T47D (cell line): ENCODE results near the gene SHROOM4.

ENCODE experiments used
- DNase-seq, 2 experiments: peaks; one replicate each; pipeline versions ENCODE4 v3.0.0 to v3.0.0-alpha.2; 2011 to 2012; ENCODE audit warnings: low read depth in 1 of 2, low spot score in 1 of 2
- JUND ChIP-seq: IDR thresholded peaks from 2 replicates; pipeline ENCODE4 v1.6.1; 2012; ENCODE audit warnings: low read depth
- in situ Hi-C: cut with HindIII; loops from 2 replicates; pipeline ENCODE4 v1.10.0; 2016; ENCODE audit warnings: low sequenced_read_pairs, low pct_unique_long_range_greater_than_20kb

SHROOM4 gene

GRCh38 chrX:50680990-50681389 lies 133.0 kb downstream of the SHROOM4 start:
- in situ Hi-C loops: no loop called here
- peak in 1 of 2 experiments; percentile 53 for DNase-seq
- TF ChIP-seq JUND: no peak

- in situ Hi-C loops: no loop called here
- TF ChIP-seq JUND: no peak
Observed at GRCh38 chrX:50677789-50678188, 136.2 kb downstream of the SHROOM4 start.

GRCh38 chrX:50671661-50672060 lies 142.3 kb downstream of the SHROOM4 start:
- DNase-seq: no peak
- in situ Hi-C loops: no loop called here
- no peak for TF ChIP-seq JUND

More at GRCh38 chrX:50677789-50678188, 136.2 kb downstream of the SHROOM4 start:
- no peak for DNase-seq

GRCh38 chrX:50668860-50669259 lies 145.1 kb downstream of the SHROOM4 start:
- in situ Hi-C loops: no loop called here
- TF ChIP-seq JUND: no peak
- DNase-seq: no peak

DNA sequence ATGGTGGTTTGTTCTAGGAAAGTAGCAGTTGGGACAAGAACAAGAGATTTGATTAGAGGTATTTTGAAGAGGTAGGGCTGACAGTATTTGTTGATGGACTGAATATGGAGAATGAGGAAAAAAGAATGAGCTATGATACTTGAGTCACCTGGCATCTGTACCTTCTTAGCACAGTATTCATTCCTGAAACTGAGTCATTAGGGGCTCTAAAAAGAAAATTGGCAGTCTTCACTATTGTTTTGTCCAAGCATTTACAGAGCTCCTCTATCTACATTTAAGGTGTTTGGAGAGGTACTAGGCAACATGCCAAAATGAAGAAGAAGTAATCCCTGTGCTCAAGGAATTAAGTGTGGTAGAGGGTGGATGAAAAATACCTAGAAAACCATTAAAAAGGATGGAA lies 165.8 kb downstream of the SHROOM4 start:
- no peak for TF ChIP-seq JUND

DNA sequence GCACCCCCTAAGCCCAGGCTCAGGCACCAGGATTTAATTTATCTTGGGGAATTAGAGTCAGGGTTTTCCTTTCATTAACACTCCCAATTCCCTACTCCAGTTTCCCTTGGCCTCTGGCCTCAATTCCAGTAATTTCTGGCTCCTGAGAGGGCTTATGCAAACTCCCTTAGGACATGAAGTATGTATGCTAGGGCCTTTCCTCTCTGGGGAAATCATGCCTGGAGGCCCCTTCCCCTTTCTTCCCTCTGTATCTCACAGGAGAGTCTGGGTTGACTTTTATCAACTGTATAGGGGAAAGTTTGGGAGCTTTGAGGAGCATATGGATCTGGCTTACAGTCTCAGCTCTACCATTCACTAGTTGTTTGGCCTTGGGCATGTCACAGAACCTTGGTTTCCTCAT lies 169.5 kb downstream of the SHROOM4 start:
- in situ Hi-C loops: no loop called here
- no peak for TF ChIP-seq JUND
- no peak for DNase-seq

More for the DNA sequence above, 165.8 kb downstream of the SHROOM4 start:
- no peak for DNase-seq
- in situ Hi-C loops: no loop called here

GRCh38 chrX:50643525-50644137 lies 170.4 kb downstream of the SHROOM4 start:
- no peak for TF ChIP-seq JUND
- no peak for DNase-seq
- in situ Hi-C loops: no loop called here

- in situ Hi-C loops: no loop called here
- no peak for TF ChIP-seq JUND
- no peak for DNase-seq
Observed at GRCh38 chrX:50638123-50638522, 175.9 kb downstream of the SHROOM4 start.

DNA sequence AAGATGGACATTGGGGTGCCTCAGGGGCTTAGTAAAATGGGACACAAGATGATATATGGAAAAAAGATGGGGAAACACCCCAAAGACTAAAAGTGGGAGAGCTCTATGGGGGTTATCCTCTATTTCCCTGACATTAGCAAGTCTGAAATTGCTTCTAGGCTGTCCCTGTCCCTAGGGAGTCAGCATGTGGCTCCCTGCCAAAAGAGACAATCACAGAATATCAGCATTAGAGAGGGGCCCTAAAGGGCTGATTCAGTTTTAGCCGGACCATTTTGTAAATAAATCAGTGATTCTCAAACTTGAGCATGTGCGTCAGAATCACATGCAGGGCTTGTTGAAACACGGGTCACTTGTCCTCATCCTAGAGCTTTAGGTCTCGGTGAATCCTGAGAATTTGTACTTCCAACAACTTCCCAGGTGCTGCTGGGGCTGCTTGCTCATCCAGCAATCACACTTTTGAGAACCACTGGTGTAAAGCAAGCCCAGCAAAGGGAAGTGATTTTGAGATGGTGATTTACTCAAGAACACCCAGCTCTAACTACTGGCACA lies 178.1 kb downstream of the SHROOM4 start:
- no peak for TF ChIP-seq JUND
- in situ Hi-C loops: no loop called here
- no peak for DNase-seq

- no peak for DNase-seq
- no peak for TF ChIP-seq JUND
- in situ Hi-C loops: no loop called here
Observed at GRCh38 chrX:50635162-50635561, 178.8 kb downstream of the SHROOM4 start.

GRCh38 chrX:50629774-50630173 lies 184.2 kb downstream of the SHROOM4 start:
- peak in 1 of 2 experiments; percentile 78 for DNase-seq
- in situ Hi-C loops: no loop called here
- no peak for TF ChIP-seq JUND

DNA sequence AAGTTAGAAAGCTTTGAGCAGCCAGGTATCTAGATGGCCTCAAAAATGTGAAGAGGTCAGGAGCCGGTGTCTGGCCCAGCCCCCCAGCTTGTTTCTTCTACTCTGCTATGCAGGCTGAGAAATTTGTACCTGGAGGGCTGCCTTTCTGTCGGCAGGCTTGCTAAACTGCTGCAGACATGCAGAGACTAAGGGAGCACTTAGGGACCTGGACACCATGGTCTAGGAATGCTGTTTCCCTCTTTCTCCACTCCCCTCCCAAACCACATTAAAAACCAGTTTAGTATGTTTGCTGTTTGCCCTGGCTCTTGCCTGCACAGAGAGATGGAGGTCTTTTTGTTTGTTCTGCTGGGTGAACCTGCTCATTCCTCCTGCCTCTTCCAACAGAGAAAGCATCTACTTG lies 186.3 kb downstream of the SHROOM4 start:
- TF ChIP-seq JUND: no peak
- DNase-seq: peak in 1 of 2 experiments; percentile 57
- in situ Hi-C loops: no loop called here

- in situ Hi-C loops: no loop called here
- TF ChIP-seq JUND: no peak
- no peak for DNase-seq
Observed at GRCh38 chrX:50626432-50626831, 187.6 kb downstream of the SHROOM4 start.

DNA sequence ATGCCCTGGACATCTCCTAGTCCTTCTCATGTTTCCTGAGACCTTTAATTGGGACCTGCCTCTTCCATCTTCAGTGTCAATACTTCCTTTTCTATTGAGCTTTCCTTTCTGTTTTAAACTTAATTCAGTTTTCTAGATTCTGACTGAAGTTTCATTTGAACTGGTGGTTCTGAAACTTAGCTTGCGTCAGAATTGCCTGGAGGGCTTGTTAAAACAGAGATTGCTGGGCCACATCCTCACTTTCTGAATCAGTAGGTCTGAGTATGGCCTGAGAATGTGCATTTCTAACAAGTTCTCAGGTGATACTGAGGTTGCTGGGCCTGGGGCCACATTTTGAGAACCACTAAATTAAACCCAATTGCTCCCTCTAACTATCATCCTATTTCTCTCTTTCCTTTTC lies 191.2 kb downstream of the SHROOM4 start:
- DNase-seq: no peak
- no peak for TF ChIP-seq JUND
- in situ Hi-C loops: no loop called here
